HG02588 (cell line): Measurements from ENCODE around the gene TRNAU1AP.

Experiments
- ATAC-seq: cut with Tn5 transposase; IDR thresholded peaks from one replicate; pipeline ENCODE4 v1.9.1; 2021; ENCODE audit warnings: mild to moderate bottlenecking, moderate library complexity; ENCODE audit not compliant: unreplicated experiment

Gene TRNAU1AP

DNA sequence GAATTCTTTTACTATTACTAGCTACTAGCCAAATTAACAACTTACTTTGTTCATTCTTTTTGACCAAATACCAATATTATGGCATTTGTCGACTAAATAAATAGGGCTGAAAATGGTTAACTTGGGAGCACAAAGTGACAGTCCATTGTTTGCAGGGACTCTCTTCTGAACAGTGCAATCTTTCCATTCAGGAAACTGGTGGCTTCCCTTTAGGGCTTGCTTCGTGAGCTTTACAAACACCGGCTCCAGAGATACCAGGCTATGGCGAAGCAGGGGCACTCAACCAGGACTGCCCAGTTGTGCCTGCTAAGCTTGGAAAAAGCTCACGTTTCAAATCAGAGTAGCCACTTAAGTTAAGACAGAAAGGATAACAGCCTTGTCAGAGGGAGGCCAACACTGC, 51.5 kb downstream of the TRNAU1AP start:
- ATAC-seq = no peak

DNA sequence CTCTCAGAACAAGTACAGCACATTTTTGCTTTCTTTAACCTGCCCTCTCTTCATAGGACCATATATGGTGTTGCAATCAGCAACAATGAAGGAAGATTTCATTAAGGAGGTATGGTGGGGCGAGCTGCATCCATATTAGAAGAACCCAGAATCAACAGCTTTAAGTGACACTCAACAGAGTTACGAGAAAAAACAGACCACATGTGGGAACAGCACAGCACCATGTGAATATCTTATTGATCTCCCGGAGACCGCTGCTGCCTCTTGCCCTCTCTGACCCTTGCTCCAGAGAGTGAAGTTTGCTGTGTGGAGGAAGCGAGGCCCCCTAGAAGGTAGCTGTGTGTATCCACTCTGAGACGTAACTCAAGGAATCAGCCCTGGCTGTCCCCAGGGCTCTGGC, 52.1 kb downstream of the TRNAU1AP start:
- ATAC-seq = no peak

DNA sequence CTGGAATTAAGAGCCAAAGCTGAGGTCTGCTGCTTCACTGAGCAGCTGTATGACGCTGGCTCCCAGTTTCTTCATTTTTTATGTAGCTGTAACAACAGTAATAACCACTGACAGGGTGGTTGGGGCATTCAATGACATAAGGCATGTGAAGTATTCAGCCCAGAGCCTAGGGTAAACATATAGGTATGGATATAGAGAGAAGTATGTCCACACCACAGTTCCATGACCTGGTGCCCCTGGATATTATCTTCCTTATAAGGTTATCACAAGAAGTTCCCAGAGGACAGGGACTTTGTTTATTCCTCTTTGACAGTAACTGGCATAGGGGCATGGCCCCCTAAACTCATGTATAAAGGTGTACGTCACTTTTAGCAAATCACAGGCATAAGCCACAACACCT, 53.9 kb downstream of the TRNAU1AP start:
- no peak for ATAC-seq

DNA sequence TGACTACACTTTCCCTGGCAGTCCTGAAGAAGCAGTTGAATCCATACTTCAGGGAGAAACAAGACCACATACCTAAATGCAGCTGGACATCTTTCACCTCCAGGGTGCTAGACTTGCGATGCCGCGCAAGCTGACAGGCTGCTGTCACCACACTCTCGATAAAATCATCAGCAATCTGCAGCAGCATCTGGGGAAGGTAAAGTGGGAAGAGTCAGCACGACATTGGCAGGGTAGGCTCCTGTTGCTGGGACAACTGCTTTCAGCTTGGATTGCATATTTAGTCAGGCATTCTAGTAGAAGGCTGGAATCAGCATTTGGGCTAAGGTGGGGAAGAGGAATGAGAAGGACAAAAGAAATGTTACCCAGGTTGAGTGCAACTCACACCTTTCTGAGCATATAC, 60.3 kb downstream of the TRNAU1AP start:
- no peak for ATAC-seq
